Measurements from ENCODE around the gene SPEN.

The SPEN gene

GRCh38 chr1:15968172-15968571 is 120.7 kb downstream of the SPEN start:
- Histone ChIP-seq H3K4me3 (ENCODE audit: low read length in 2 of 2) (no peak overlapping the region), H2AK5ac (ENCODE audit: low read depth, low read length) (no peak overlapping the region), H3K14ac (ENCODE audit: low read length) (no peak overlapping the region), H2BK12ac (ENCODE audit: low read length) (no peak overlapping the region), H2BK5ac (ENCODE audit: low read length) (no peak overlapping the region), H3K9ac (ENCODE audit: low read depth, low read length, poor library complexity) (no peak overlapping the region), H2BK15ac (ENCODE audit: low read length) (no peak overlapping the region), H3K18ac (ENCODE audit: low read length) (no peak overlapping the region), H3K27ac (replicated peaks; ENCODE audit: low read length) (no peak overlapping the region), H3K4me2 (ENCODE audit: insufficient read depth, low read length, poor library complexity, severe bottlenecking) (no peak overlapping the region), H3K4ac (ENCODE audit: low read length) (no peak overlapping the region), H3K36me3 (replicated peaks in 1 of 2; ENCODE audit: control insufficient read depth in 2 of 2, insufficient read depth in 2 of 2, low read length in 2 of 2) (peaks cover 18 to 70% of the 10 kb centered on the region in 2 donors), H2BK120ac (ENCODE audit: low read depth, low read length) (no peak overlapping the region), H4K8ac (ENCODE audit: low read depth, low read length) (no peak overlapping the region), H3K23ac (ENCODE audit: low read depth, low read length, poor library complexity) (no peak overlapping the region), H3K79me1 (ENCODE audit: low read depth, low read length) (peaks cover 4% of the 10 kb centered on the region), H3K27me3 (ENCODE audit: control insufficient read depth in 3 of 3, insufficient read depth in 3 of 3, low read depth in 1 of 3, low read length in 3 of 3) (peaks cover 0 to 2% (median 0%) of the 10 kb centered on the region in 3 experiments), H3K4me1 (ENCODE audit: control insufficient read depth in 2 of 2, insufficient read depth in 1 of 2, low read depth in 1 of 2, low read length in 2 of 2) (no peaks in the 10 kb centered on the region), H2AFZ (ENCODE audit: low read length) (no peak overlapping the region), H3K9me3 (replicated peaks in 1 of 2; ENCODE audit: control insufficient read depth in 2 of 2, insufficient read depth in 1 of 2, low read depth in 1 of 2, low read length in 2 of 2) (peaks cover 10 to 21% of the 10 kb centered on the region in 2 donors), H4K91ac (ENCODE audit: low read depth, low read length, poor library complexity) (no peak overlapping the region)
- no peak for DNase-seq (ENCODE audit: low spot score)
- WGBS, 2 donors (ENCODE audit: extremely low coverage in 2 of 2, insufficient read length in 2 of 2, insufficient replicate concordance in 1 of 2), result no CpG with 5 or more reads among the region's 5 CpGs

DNA sequence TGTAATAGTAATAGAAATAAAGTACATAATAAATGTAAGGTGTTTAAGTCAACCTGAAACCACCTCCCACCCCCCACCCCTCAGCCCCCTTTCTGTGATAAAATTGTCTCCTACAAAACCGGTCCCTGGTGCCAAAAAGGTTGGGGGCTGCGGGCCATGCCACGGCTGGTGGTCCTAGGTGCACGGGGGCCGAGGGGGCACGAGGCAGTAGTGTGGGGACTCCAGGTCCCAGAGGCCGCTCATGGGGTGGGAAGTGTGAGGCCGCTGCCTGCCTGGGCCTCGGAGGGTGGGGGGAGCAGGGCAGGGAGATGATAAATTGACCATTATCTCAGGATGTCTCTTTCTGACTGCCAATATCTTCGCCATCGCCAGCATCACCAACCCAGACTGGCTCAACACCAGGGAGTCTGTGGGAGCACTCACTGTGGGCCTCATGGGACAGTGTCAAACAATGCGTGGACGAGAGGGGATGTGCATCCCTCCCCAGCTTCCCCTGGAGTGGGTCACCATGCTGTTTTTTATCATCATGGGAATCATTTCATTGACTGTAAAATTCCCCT is 121.9 kb downstream of the SPEN start:
- H3K36me3 ChIP-seq (replicated peaks in 1 of 2; ENCODE audit: control insufficient read depth in 2 of 2, insufficient read depth in 2 of 2, low read length in 2 of 2), result peaks cover 20 to 75% of the 10 kb centered on the region in 2 donors
- H3K27me3 ChIP-seq (ENCODE audit: control insufficient read depth in 3 of 3, insufficient read depth in 3 of 3, low read depth in 1 of 3, low read length in 3 of 3), result peaks cover 0 to 2% (median 0%) of the 10 kb centered on the region in 3 experiments
- H2BK15ac ChIP-seq (ENCODE audit: low read length), result no peak overlapping the region
- H3K23ac ChIP-seq (ENCODE audit: low read depth, low read length, poor library complexity), result no peak overlapping the region
- no peak overlapping the region for H3K4ac ChIP-seq (ENCODE audit: low read length)
- H3K4me1 ChIP-seq (ENCODE audit: control insufficient read depth in 2 of 2, insufficient read depth in 1 of 2, low read depth in 1 of 2, low read length in 2 of 2), result no peaks in the 10 kb centered on the region
- H3K4me3 ChIP-seq (ENCODE audit: low read length in 2 of 2), result no peak overlapping the region
- H2AFZ ChIP-seq (ENCODE audit: low read length), result no peak overlapping the region
- DNase-seq (ENCODE audit: low spot score), result no peak
- peaks cover 5% of the 10 kb centered on the region for H3K79me1 ChIP-seq (ENCODE audit: low read depth, low read length)
- H3K18ac ChIP-seq (ENCODE audit: low read length), result no peak overlapping the region
- H3K14ac ChIP-seq (ENCODE audit: low read length), result no peak overlapping the region
- H3K4me2 ChIP-seq (ENCODE audit: insufficient read depth, low read length, poor library complexity, severe bottlenecking), result no peak overlapping the region
- H2BK12ac ChIP-seq (ENCODE audit: low read length), result no peak overlapping the region
- H4K91ac ChIP-seq (ENCODE audit: low read depth, low read length, poor library complexity), result no peak overlapping the region
- H4K8ac ChIP-seq (ENCODE audit: low read depth, low read length), result no peak overlapping the region
- H3K9me3 ChIP-seq (replicated peaks in 1 of 2; ENCODE audit: control insufficient read depth in 2 of 2, insufficient read depth in 1 of 2, low read depth in 1 of 2, low read length in 2 of 2), result peaks cover 10 to 21% of the 10 kb centered on the region in 2 donors
- H3K27ac ChIP-seq (replicated peaks; ENCODE audit: low read length), result no peak overlapping the region
- no CpG with 5 or more reads among the region's 13 CpGs for WGBS, 2 donors (ENCODE audit: extremely low coverage in 2 of 2, insufficient read length in 2 of 2, insufficient replicate concordance in 1 of 2)
- H3K9ac ChIP-seq (ENCODE audit: low read depth, low read length, poor library complexity), result no peak overlapping the region
- H2BK120ac ChIP-seq (ENCODE audit: low read depth, low read length), result no peak overlapping the region
- no peak overlapping the region for H2AK5ac ChIP-seq (ENCODE audit: low read depth, low read length)
- H2BK5ac ChIP-seq (ENCODE audit: low read length), result no peak overlapping the region

- Histone ChIP-seq H2BK5ac (ENCODE audit: low read length) (no peak overlapping the region), H3K9me3 (replicated peaks in 1 of 2; ENCODE audit: control insufficient read depth in 2 of 2, insufficient read depth in 1 of 2, low read depth in 1 of 2, low read length in 2 of 2) (peaks cover 10 to 21% of the 10 kb centered on the region in 2 donors), H3K9ac (ENCODE audit: low read depth, low read length, poor library complexity) (no peak overlapping the region), H3K23ac (ENCODE audit: low read depth, low read length, poor library complexity) (no peak overlapping the region), H3K4me1 (ENCODE audit: control insufficient read depth in 2 of 2, insufficient read depth in 1 of 2, low read depth in 1 of 2, low read length in 2 of 2) (peaks cover 3% of the 10 kb centered on the region in 2 donors), H3K27me3 (ENCODE audit: control insufficient read depth in 3 of 3, insufficient read depth in 3 of 3, low read depth in 1 of 3, low read length in 3 of 3) (peaks cover 0 to 2% (median 0%) of the 10 kb centered on the region in 3 experiments), H3K27ac (replicated peaks; ENCODE audit: low read length) (no peak overlapping the region), H4K91ac (ENCODE audit: low read depth, low read length, poor library complexity) (no peak overlapping the region), H3K18ac (ENCODE audit: low read length) (no peak overlapping the region), H2AFZ (ENCODE audit: low read length) (no peak overlapping the region), H3K4me2 (ENCODE audit: insufficient read depth, low read length, poor library complexity, severe bottlenecking) (no peak overlapping the region), H4K8ac (ENCODE audit: low read depth, low read length) (no peak overlapping the region), H2AK5ac (ENCODE audit: low read depth, low read length) (no peak overlapping the region), H3K14ac (ENCODE audit: low read length) (no peak overlapping the region), H3K36me3 (replicated peaks in 1 of 2; ENCODE audit: control insufficient read depth in 2 of 2, insufficient read depth in 2 of 2, low read length in 2 of 2) (peaks cover 20 to 66% of the 10 kb centered on the region in 2 donors), H2BK15ac (ENCODE audit: low read length) (no peak overlapping the region), H3K4me3 (ENCODE audit: low read length in 2 of 2) (no peak overlapping the region), H2BK120ac (ENCODE audit: low read depth, low read length) (no peak overlapping the region), H3K79me1 (ENCODE audit: low read depth, low read length) (peaks cover 5% of the 10 kb centered on the region), H2BK12ac (ENCODE audit: low read length) (no peak overlapping the region), H3K4ac (ENCODE audit: low read length) (no peak overlapping the region)
- no peak for DNase-seq (ENCODE audit: low spot score)
Measured at GRCh38 chr1:15970911-15971310, 123.4 kb downstream of the SPEN start.

- H3K36me3 ChIP-seq (replicated peaks in 1 of 2; ENCODE audit: control insufficient read depth in 2 of 2, insufficient read depth in 2 of 2, low read length in 2 of 2), result peaks cover 20 to 53% of the 10 kb centered on the region in 2 donors
- WGBS, 2 donors (ENCODE audit: extremely low coverage in 2 of 2, insufficient read length in 2 of 2, insufficient replicate concordance in 1 of 2), result no CpG with 5 or more reads among the region's 1 CpG
Measured at GRCh38 chr1:15972409-15972808, 124.9 kb downstream of the SPEN start.

More at GRCh38 chr1:15972409-15972808, 124.9 kb downstream of the SPEN start:
- H4K91ac ChIP-seq (ENCODE audit: low read depth, low read length, poor library complexity), result no peak overlapping the region
- H3K4me3 ChIP-seq (ENCODE audit: low read length in 2 of 2), result no peak overlapping the region
- H2BK15ac ChIP-seq (ENCODE audit: low read length), result no peak overlapping the region
- peaks cover 5% of the 10 kb centered on the region for H3K79me1 ChIP-seq (ENCODE audit: low read depth, low read length)
- H2BK120ac ChIP-seq (ENCODE audit: low read depth, low read length), result no peak overlapping the region
- H3K27me3 ChIP-seq (ENCODE audit: control insufficient read depth in 3 of 3, insufficient read depth in 3 of 3, low read depth in 1 of 3, low read length in 3 of 3), result peaks cover 0 to 2% (median 0%) of the 10 kb centered on the region in 3 experiments
- H2BK12ac ChIP-seq (ENCODE audit: low read length), result no peak overlapping the region
- H2AK5ac ChIP-seq (ENCODE audit: low read depth, low read length), result no peak overlapping the region
- H3K4ac ChIP-seq (ENCODE audit: low read length), result no peak overlapping the region
- H3K27ac ChIP-seq (replicated peaks; ENCODE audit: low read length), result no peak overlapping the region
- H3K4me2 ChIP-seq (ENCODE audit: insufficient read depth, low read length, poor library complexity, severe bottlenecking), result no peak overlapping the region
- H4K8ac ChIP-seq (ENCODE audit: low read depth, low read length), result no peak overlapping the region
- H2AFZ ChIP-seq (ENCODE audit: low read length), result no peak overlapping the region
- no peak overlapping the region for H3K23ac ChIP-seq (ENCODE audit: low read depth, low read length, poor library complexity)
- H3K4me1 ChIP-seq (ENCODE audit: control insufficient read depth in 2 of 2, insufficient read depth in 1 of 2, low read depth in 1 of 2, low read length in 2 of 2), result peaks cover 3 to 7% of the 10 kb centered on the region in 2 donors
- H3K18ac ChIP-seq (ENCODE audit: low read length), result no peak overlapping the region
- DNase-seq (ENCODE audit: low spot score), result no peak
- no peak overlapping the region for H3K14ac ChIP-seq (ENCODE audit: low read length)
- no peak overlapping the region for H3K9ac ChIP-seq (ENCODE audit: low read depth, low read length, poor library complexity)
- peaks cover 12 to 21% of the 10 kb centered on the region in 2 donors for H3K9me3 ChIP-seq (replicated peaks in 1 of 2; ENCODE audit: control insufficient read depth in 2 of 2, insufficient read depth in 1 of 2, low read depth in 1 of 2, low read length in 2 of 2)
- H2BK5ac ChIP-seq (ENCODE audit: low read length), result no peak overlapping the region
